ENCODE data around the gene SLC12A1. TPM values are rescaled to one million over a fixed set of nuclear protein-coding genes. Genes with fewer than 3 reads are reported as not detected.

Gene SLC12A1
- total and polyA plus RNA-seq, 2 of the 8 experiments (the other 6 are each of a cell fraction or from before 2014, with no cell fraction given) = 0.63 to 1.0 TPM

DNA sequence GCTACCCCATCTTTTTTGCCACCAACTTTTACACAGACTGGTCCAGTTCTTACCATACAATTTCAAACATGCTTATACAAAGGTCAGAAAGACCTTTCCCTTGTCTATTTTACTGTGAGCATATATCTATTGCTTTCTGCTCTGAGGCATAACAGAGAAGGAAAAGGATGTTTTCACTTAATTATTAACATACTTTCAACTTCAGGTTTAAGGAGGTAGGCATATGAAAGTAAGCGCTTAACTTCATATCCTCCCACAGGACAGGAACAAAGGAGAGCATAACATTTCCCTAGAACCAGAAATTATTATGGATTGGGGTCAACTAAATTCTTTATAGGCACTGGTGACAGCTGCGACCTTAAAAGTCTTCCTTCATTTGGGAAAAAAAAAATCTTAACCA is 29.1 kb upstream of the SLC12A1 start:
- Histone ChIP-seq H2AFZ (ENCODE audit: low read length) (no peak overlapping the region), H2BK20ac (ENCODE audit: low read length) (no peak overlapping the region), H4K91ac (replicated peaks; ENCODE audit: insufficient read length, low read length) (no peak overlapping the region), H3K9me3 (ENCODE audit: insufficient read depth in 2 of 2, low read depth in 1 of 2, low read length in 1 of 2) (no peaks in the 10 kb centered on the region), H3K27ac (ENCODE audit: low read depth, low read length) (no peak overlapping the region), H4K5ac (ENCODE audit: insufficient read length, low read depth, low read length) (no peak overlapping the region), H3K4me2 (ENCODE audit: insufficient read depth in 1 of 2, low read depth in 2 of 2, low read length in 2 of 2) (peak overlapping the region; percentile 67 to 91), H3K23me2 (ENCODE audit: low read depth, low read length) (no peaks in the 10 kb centered on the region), H3K4ac (replicated peaks; ENCODE audit: insufficient read length, low read depth, low read length) (no peak overlapping the region), H3K4me1 (replicated peaks in 1 of 4; ENCODE audit: control insufficient read depth in 3 of 4, insufficient read depth in 4 of 4, low read length in 3 of 4) (peaks cover 0 to 9% (median 1%) of the 10 kb centered on the region in 4 experiments; a peak in 2 of 7 replicates), H3K36me3 (ENCODE audit: control insufficient read depth in 2 of 4, insufficient read depth in 4 of 4, low read length in 3 of 4) (no peaks in the 10 kb centered on the region), H3K27me3 (replicated peaks in 1 of 4; ENCODE audit: control insufficient read depth in 3 of 4, extremely low read depth in 1 of 4, insufficient read depth in 3 of 4, low read length in 3 of 4) (no peaks in the 10 kb centered on the region), H2BK5ac (ENCODE audit: low read depth, low read length) (no peak overlapping the region), H3K18ac (ENCODE audit: extremely low read depth, low read length) (no peak overlapping the region), H3K79me1 (ENCODE audit: low read depth, low read length) (peaks cover 2% of the 10 kb centered on the region; the same call in 1 of the 2 replicates), H3K14ac (ENCODE audit: insufficient read length) (no peak overlapping the region), H4K8ac (ENCODE audit: extremely low read depth, insufficient read depth, low read length) (no peak overlapping the region), H3K56ac (replicated peaks; ENCODE audit: insufficient read length, low read depth, low read length) (no peak overlapping the region), H3K9ac (replicated peaks in 1 of 4; ENCODE audit: extremely low read depth in 1 of 4, low read depth in 3 of 4, low read length in 3 of 4) (peak overlapping the region in 3 of 4 experiments; percentile 74 to 94 (median 86); a peak in 3 of 7 replicates), H3K79me2 (ENCODE audit: control insufficient read depth in 1 of 2, insufficient read depth in 2 of 2, low read length in 2 of 2) (peaks cover 9 to 57% of the 10 kb centered on the region in 2 experiments; a peak in 3 of 4 replicates), H2BK15ac (ENCODE audit: low read length) (no peak overlapping the region), H2BK120ac (replicated peaks; ENCODE audit: low read depth, low read length) (no peak overlapping the region), H2BK12ac (ENCODE audit: low read depth, low read length) (no peak overlapping the region), H3K4me3 (ENCODE audit: extremely low read depth in 1 of 4, insufficient read depth in 2 of 4, low read depth in 3 of 4, low read length in 4 of 4) (peak overlapping the region; percentile 76 to 99 (median 86)), H3K23ac (ENCODE audit: insufficient read length) (no peak overlapping the region), H4K20me1 (replicated peaks in 1 of 2; ENCODE audit: control insufficient read depth in 1 of 2, insufficient read depth in 2 of 2, low read length in 2 of 2) (no peaks in the 10 kb centered on the region), H2AK5ac (ENCODE audit: low read depth, low read length) (peak overlapping the region; percentile 76; the same call in 1 of the 2 replicates)
- FAIRE-seq (no peak), DNase-seq (ENCODE audit: low read depth in 1 of 2, low spot score in 2 of 2) (no peak)
- POLR2A ChIA-PET (ENCODE audit: partially characterized antibody) = interaction anchor here (0.6 to 3.1 kb wide), 8 partner anchors 14 to 237 kb away, joined by 3 to 13 read pairs (median 4); no protein-coding TSS in a partner anchor
- 69% methylated on average over 2 of the region's 2 CpGs; no CpG with 5 or more reads in 1 of the 2 experiments for WGBS, 2 experiments (ENCODE audit: extremely low coverage in 1 of 2, insufficient coverage in 1 of 2, insufficient read length in 1 of 2, insufficient replicate concordance in 2 of 2, low coverage in 1 of 2, low lambda C conversion rate in 2 of 2, missing lambda C conversion rate in 1 of 2)
- TF ChIP-seq HDAC6 (IDR thresholded peaks at IDR 0.05; ENCODE audit: low read depth, low read length) (no peak), JUN (IDR thresholded peaks at IDR 0.05; ENCODE audit: low read depth, low read length) (no peak)
- CTCF ChIA-PET (ENCODE audit: partially characterized antibody) = no interaction called here

Measured in H1 (cell line).